Measurements from ENCODE around the gene AATK. TPM values are rescaled to one million over a fixed set of nuclear protein-coding genes. Genes with fewer than 3 reads are reported as not detected.

Gene AATK
- total and polyA plus RNA-seq, 9 of the 15 experiments (the other 6 are each of a cell fraction or from before 2014, with no cell fraction given) = 0.11 to 0.55 (median 0.38) TPM; not detected in 5

DNA sequence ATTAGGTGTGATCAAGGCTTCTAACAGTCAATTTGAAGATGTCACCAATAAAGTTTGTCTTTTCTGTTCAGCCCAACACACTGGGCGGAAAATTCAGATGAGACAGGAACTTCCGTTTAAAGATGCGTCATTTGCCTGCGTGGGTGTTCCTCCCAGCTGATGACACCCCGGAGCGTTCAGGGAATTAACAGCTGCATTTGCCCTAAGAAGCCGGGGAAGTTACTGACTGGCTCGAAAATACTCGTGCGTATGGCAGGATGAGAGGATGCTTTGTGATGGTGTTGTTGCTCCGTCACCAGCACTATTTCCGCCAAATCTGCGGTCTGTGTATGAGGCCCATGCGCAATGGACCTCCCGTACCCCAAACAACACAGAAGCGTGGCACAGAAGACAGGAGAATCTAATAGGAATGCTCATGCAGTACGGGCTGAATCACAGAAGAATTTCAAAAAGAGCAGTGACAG lies 12.6 kb downstream of the AATK start (continued):
- TF ChIP-seq ATF1 (CRISPR knock-in tag; IDR thresholded peaks at IDR 0.05) = 0 out of 2 replicates have a peak, but pooled peaks have one; percentile 17
- TF ChIP-seq ATF1 (tag; IDR thresholded peaks at IDR 0.05) = peak; percentile 78
- no peak for TF ChIP-seq HMG20A (CRISPR knock-in tag; conservative IDR thresholded peaks at IDR 0.05)
- TF ChIP-seq KLF10 (CRISPR knock-in tag; IDR thresholded peaks at IDR 0.05) = no peak
- TF ChIP-seq, protein P1, sequence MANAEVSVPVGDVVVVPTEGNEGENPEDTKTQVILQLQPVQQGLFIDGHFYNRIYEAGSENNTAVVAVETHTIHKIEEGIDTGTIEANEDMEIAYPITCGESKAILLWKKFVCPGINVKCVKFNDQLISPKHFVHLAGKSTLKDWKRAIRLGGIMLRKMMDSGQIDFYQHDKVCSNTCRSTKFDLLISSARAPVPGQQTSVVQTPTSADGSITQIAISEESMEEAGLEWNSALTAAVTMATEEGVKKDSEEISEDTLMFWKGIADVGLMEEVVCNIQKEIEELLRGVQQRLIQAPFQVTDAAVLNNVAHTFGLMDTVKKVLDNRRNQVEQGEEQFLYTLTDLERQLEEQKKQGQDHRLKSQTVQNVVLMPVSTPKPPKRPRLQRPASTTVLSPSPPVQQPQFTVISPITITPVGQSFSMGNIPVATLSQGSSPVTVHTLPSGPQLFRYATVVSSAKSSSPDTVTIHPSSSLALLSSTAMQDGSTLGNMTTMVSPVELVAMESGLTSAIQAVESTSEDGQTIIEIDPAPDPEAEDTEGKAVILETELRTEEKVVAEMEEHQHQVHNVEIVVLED (CRISPR knock-in tag; IDR thresholded peaks at IDR 0.05) = no peak
- no peak for TF ChIP-seq ZNF143 (CRISPR knock-in tag; IDR thresholded peaks at IDR 0.05)
- no peak for TF ChIP-seq ZNF77 (CRISPR knock-in tag; IDR thresholded peaks at IDR 0.05)
- no peak for TF ChIP-seq ZNF507 (tag; conservative IDR thresholded peaks at IDR 0.05)
- TF ChIP-seq HIVEP1 (CRISPR knock-in tag; IDR thresholded peaks at IDR 0.05) = no peak
- TF ChIP-seq GTF2F1 (IDR thresholded peaks at IDR 0.05; ENCODE audit: low read depth, low read length) = no peak
- TF ChIP-seq, protein P2, sequence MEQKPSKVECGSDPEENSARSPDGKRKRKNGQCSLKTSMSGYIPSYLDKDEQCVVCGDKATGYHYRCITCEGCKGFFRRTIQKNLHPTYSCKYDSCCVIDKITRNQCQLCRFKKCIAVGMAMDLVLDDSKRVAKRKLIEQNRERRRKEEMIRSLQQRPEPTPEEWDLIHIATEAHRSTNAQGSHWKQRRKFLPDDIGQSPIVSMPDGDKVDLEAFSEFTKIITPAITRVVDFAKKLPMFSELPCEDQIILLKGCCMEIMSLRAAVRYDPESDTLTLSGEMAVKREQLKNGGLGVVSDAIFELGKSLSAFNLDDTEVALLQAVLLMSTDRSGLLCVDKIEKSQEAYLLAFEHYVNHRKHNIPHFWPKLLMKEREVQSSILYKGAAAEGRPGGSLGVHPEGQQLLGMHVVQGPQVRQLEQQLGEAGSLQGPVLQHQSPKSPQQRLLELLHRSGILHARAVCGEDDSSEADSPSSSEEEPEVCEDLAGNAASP (IDR thresholded peaks at IDR 0.05) = no peak
- TF ChIP-seq, protein P3, sequence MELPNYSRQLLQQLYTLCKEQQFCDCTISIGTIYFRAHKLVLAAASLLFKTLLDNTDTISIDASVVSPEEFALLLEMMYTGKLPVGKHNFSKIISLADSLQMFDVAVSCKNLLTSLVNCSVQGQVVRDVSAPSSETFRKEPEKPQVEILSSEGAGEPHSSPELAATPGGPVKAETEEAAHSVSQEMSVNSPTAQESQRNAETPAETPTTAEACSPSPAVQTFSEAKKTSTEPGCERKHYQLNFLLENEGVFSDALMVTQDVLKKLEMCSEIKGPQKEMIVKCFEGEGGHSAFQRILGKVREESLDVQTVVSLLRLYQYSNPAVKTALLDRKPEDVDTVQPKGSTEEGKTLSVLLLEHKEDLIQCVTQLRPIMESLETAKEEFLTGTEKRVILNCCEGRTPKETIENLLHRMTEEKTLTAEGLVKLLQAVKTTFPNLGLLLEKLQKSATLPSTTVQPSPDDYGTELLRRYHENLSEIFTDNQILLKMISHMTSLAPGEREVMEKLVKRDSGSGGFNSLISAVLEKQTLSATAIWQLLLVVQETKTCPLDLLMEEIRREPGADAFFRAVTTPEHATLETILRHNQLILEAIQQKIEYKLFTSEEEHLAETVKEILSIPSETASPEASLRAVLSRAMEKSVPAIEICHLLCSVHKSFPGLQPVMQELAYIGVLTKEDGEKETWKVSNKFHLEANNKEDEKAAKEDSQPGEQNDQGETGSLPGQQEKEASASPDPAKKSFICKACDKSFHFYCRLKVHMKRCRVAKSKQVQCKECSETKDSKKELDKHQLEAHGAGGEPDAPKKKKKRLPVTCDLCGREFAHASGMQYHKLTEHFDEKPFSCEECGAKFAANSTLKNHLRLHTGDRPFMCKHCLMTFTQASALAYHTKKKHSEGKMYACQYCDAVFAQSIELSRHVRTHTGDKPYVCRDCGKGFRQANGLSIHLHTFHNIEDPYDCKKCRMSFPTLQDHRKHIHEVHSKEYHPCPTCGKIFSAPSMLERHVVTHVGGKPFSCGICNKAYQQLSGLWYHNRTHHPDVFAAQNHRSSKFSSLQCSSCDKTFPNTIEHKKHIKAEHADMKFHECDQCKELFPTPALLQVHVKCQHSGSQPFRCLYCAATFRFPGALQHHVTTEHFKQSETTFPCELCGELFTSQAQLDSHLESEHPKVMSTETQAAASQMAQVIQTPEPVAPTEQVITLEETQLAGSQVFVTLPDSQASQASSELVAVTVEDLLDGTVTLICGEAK (IDR thresholded peaks at IDR 0.05) = peak; percentile 97
- TF ChIP-seq, protein P3 (CRISPR knock-in tag; IDR thresholded peaks at IDR 0.05) = peak; percentile 93
- no peak for TF ChIP-seq ZNF146 (CRISPR knock-in tag; IDR thresholded peaks at IDR 0.05; ENCODE audit: unreplicated experiment)
- TF ChIP-seq, protein P4, sequence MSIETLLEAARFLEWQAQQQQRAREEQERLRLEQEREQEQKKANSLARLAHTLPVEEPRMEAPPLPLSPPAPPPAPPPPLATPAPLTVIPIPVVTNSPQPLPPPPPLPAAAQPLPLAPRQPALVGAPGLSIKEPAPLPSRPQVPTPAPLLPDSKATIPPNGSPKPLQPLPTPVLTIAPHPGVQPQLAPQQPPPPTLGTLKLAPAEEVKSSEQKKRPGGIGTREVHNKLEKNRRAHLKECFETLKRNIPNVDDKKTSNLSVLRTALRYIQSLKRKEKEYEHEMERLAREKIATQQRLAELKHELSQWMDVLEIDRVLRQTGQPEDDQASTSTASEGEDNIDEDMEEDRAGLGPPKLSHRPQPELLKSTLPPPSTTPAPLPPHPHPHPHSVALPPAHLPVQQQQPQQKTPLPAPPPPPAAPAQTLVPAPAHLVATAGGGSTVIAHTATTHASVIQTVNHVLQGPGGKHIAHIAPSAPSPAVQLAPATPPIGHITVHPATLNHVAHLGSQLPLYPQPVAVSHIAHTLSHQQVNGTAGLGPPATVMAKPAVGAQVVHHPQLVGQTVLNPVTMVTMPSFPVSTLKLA (conservative IDR thresholded peaks at IDR 0.05) = peak in 1 of 2 experiments; percentile 60; a peak in 1 of 4 replicates
- TF ChIP-seq RBM25 (IDR thresholded peaks at IDR 0.05; ENCODE audit: low read depth, low read length, severe bottlenecking) = no peak
- no peak for TF ChIP-seq ZNF3 (CRISPR knock-in tag; IDR thresholded peaks at IDR 0.05)
